ENCODE measurements around the gene CPSF3.

The CPSF3 gene

DNA sequence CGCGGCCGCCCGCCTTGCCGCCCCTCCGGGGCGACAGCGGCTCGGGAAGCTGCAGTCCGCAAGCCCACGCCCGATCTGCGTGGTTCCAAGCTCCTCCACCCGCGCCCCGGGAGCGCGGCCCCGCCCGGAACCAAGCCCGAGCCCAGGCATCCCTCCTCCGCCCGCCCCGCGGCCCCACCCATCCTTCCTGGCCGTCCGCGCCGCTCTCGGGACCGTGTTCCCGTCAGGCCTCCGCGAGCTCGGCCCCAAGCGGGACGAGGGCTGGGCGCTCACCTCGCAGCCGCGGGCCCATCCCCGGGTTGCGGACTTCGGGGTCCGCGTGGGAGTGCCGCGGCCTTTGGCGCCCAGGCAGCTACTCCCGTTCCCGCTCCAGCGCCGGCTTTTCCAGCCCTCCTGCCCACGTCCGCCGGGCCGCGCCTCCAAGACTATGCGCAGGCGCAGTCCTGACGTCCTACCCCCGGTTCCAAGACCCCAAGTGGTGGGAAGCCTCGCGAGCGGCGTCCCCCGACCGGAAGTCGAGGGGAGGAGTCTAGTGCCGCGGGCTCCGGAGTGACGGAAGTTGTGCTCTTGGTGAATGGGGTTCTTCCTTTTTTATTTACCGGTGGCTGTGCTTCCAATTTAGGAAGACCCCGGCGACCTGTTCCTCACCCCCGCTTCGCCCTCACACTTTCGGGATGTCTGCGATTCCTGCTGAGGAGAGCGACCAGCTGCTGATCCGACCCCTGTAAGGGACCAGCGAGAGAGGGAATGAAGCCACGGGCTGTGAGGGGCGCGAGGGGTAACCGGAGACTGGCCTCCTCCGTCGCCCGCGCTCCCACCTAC lies at the start of gene CPSF3, which contains the start of gene ITGB1BP1:
Gene CPSF3 (plus strand): TSS at position 555 of the 822 bp plus-strand sequence. CDS start 120 bp downstream, at position 675.
Gene ITGB1BP1 (minus strand): TSS at position 429 of the 822 bp plus-strand sequence. CDS start 4,831 bp downstream, outside the sequence.
- DNase-seq = peak; percentile 89

DNA sequence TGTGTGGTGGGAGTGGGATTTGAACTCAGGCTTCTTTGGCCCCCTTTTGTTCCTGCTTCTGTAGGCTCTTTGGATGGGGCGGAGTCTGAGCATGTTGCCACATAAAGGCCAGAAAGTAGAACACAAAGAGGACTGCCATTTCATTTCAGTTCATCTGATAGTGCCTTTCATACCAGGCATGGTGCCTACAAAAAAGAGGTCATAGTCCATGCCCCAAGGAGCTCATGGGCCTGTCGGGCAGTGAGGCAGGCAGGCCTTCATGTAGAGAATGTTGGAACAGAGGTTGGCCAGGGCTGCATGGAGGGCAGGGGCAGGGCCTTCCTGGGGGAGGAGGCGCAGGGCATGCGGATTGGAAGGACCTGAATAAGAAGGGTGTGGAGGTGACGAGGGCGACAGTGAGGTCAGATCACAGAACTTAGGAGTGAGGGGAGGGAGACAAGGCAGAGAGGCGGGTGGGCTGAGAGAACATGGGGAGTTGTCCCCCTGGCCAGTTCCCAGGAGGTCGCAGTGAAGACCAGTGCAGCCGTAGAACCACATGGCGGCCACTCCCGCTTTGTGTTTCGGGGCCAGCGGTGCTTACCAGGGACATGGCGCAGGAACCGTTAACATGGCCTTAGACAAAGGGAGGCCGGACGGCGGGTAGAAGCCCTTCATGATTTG lies 49.3 kb upstream of the CPSF3 start:
- DNase-seq = no peak

GRCh38 chr2:9375857-9376428 lies 47.5 kb upstream of the CPSF3 start:
- no peak for DNase-seq

GRCh38 chr2:9377461-9378097 lies 45.9 kb upstream of the CPSF3 start:
- DNase-seq = no peak

DNA sequence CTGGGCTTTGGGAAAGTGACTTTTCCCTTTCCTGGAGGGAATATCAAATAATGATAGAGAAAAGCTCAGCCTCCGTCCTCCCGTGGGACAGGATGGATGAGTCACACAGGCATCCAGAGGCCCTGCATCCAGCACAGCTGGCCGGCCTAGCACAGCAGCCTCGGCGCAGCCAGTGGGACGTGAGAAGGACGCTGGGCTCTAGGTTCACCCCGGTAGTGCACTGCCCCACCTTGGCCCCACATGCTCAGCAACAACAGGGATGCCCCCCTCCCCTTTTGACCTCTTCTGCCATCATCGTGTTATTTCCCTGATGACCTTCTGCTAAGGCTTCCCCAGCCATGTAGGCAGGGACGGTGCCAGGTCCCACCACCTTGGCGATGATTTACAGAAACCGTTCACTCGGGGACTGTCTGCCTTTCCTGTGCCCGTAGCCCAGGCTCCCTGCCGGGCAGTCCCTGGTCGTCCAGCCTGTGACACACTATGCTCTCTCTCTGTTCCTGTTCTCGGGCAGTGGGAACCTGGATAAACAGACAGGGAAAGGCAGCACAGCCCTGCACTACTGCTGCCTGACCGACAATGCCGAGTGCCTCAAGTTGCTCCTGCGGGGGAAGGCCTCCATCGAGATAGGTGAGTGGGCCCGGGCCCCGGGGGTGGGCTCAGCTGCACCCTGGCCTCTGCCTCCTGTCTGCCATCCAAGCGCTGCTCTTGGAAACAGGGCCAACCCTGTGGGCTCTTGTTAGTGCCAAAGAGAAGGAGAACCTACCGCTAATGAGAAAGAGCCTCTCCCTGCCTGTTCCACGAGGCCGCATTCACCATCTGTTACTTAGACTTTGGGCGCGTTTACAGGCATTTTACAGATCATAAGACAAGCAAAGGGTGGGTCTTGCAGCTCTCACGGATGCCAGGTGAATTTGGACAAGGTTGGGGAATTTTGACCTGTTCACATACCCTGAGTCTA lies 44.7 kb upstream of the CPSF3 start:
- DNase-seq = no peak

DNA sequence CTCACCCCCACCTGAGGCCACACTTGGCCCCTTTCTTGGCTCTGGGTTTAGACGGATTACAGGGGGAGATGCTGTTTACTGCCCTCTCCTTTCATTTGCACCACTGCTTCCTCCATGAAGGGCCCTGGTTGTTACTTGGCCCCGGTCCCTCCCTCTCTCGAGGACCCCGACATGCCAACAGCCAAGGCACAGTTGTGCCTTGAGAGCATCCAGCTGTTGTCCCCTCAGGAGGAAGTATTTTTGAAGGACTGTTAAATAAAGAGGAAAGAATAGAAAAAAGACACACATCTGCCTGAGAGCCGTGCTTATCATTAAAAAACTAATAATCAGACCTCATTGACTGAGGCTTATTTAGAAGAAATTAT lies 44.1 kb upstream of the CPSF3 start:
- DNase-seq = no peak

GRCh38 chr2:9380702-9381628 lies 42.5 kb upstream of the CPSF3 start:
- no peak for DNase-seq

GRCh38 chr2:9382604-9383235 lies 40.7 kb upstream of the CPSF3 start:
- DNase-seq = no peak

GRCh38 chr2:9384521-9384920 lies 38.9 kb upstream of the CPSF3 start:
- no peak for DNase-seq

GRCh38 chr2:9385841-9386240 lies 37.6 kb upstream of the CPSF3 start:
- DNase-seq = no peak

- DNase-seq = no peak
Measured at GRCh38 chr2:9388199-9388681, 35.2 kb upstream of the CPSF3 start.

- no peak for DNase-seq
Measured at GRCh38 chr2:9388950-9389911, 34.2 kb upstream of the CPSF3 start.

- no peak for DNase-seq
Measured at GRCh38 chr2:9390151-9390850, 33.2 kb upstream of the CPSF3 start.

GRCh38 chr2:9390991-9391390 lies 32.5 kb upstream of the CPSF3 start:
- no peak for DNase-seq

DNA sequence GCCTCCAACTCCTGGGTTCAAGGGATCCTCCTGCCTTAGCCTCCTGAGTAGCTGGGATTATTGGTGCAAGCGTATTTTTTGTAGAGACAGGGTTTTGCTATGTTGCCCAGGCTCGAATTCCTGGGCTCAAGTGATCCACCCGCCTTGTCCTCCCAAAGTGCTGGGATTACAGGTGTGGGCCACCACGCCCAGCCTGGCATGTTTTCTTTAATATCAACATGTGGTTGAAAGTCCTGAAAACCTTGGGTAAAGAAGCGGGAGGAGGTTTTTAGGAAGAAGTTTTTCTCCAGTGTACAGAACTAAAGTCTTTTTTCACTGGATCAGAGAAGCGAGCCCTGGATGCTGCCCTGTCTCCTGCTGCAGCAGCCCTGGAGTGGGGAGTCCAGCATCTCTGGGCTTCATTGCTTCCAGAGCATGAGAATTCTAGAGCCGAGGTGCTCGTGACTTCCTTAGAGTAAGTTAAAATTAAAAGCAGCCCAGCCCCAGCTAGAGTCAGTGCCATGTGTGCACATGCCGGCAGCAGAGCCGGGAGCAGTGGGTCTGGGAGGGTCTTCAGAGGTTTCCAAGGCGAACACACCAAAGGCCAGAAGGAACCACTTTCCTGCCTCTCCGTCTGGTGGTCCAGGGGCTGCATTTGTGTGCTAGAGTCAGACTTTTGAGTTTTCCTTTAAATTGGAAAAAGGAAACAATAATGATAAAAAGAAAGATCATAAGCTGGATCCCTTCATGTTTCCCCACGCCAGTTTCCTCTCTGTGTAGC lies 31.3 kb upstream of the CPSF3 start:
- DNase-seq = no peak

DNA sequence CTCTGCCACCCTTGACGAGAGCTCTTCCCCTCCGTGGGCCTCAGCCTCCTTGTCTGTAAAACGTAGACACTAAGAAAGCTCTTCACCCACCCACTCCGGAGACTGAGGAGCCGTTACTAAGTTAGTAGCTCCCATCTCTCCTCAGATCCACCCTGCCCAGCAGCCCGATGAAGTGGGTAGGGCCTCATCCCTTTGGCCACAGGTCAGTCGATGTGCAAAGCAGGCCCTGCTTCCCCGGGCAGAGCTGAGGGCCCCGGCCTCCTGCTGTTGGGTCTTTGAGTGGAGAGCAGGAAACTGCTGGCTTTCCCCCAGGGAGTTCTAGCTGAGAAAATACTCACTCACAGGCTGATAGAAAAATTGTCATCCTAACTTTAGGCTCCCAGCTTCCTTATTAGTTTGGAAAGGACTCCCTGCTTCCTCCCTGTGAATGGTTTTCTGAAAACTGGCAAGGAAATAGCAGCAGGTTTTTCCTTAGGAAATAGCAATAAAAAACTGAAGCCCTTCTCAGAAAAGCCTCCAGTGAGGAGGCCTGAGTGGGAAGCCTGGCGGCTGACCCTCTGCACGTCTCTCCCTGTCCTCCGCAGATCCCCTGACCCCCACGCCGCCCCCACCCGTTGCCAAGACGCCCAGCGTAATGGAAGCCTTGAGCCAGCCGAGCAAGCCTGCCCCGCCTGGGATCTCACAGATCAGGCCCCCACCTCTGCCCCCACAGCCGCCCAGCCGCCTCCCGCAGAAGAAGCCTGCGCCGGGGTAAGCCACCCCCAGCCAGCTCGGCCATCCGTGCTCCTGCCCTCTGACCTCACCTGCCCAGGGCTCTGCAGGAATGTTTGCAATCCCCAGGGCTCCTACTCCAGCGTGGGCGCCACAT lies 30.3 kb upstream of the CPSF3 start:
- no peak for DNase-seq

- no peak for DNase-seq
Measured at GRCh38 chr2:9394816-9395215, 28.6 kb upstream of the CPSF3 start.
